Neural cell (in vitro differentiated cells): Measurements from ENCODE around the gene TLX3. TPM values are rescaled to one million over a fixed set of nuclear protein-coding genes. Genes with fewer than 3 reads are reported as not detected.

Source experiments
- H2AFZ ChIP-seq: fragments of 200-600, 300-800 bp; sonication (generic), shearing (Covaris generic); 2 replicates; pipeline ENCODE4 v1.6.0; 2014; ENCODE audit warnings: low read depth, mild to moderate bottlenecking, antibody characterized with exemption, low read length, moderate library complexity
- H3F3A ChIP-seq: fragments of 200-600 bp; shearing (Covaris generic); 2 replicates; pipeline ENCODE4 v1.6.1; 2016; ENCODE audit warnings: mild to moderate bottlenecking, moderate library complexity, mixed read lengths, antibody characterized with exemption, low read length; ENCODE audit not compliant: insufficient read depth, poor library complexity, severe bottlenecking
- H3K27ac ChIP-seq: fragments of 200-600, 300-800 bp; sonication (generic), shearing (Covaris generic); 2 replicates; pipeline ENCODE4 v1.5.1; 2014; ENCODE audit warnings: mild to moderate bottlenecking, low read length, moderate library complexity
- H3K27me3 ChIP-seq: fragments of 300-800, 200-600 bp; sonication (generic), shearing (Covaris generic); 2 replicates; pipeline ENCODE4 v1.6.0; 2014; ENCODE audit warnings: mild to moderate bottlenecking, low read depth, low read length, moderate library complexity; ENCODE audit not compliant: insufficient read depth
- H3K36me3 ChIP-seq: fragments of 300-800, 200-600 bp; sonication (generic), shearing (Covaris generic); 2 replicates; pipeline ENCODE4 v1.5.1; 2014; ENCODE audit warnings: mild to moderate bottlenecking, antibody characterized with exemption, low read length, moderate library complexity; ENCODE audit not compliant: insufficient read depth
- H3K4me2 ChIP-seq: fragments of 300-800, 200-600 bp; sonication (generic), shearing (Covaris generic); 2 replicates; pipeline ENCODE4 v1.6.0; 2014; ENCODE audit warnings: mild to moderate bottlenecking, low read length
- H3K4me3 ChIP-seq: fragments of 300-800, 200-600 bp; sonication (generic), shearing (Covaris generic); 2 replicates; pipeline ENCODE4 v1.5.1; 2014; ENCODE audit warnings: mild to moderate bottlenecking, low read length, moderate library complexity
- H3K79me2 ChIP-seq: fragments of 200-600 bp; shearing (Covaris generic); replicated peaks from 2 replicates; pipeline ENCODE4 v1.6.0; 2014; ENCODE audit warnings: mild to moderate bottlenecking, low read length, moderate library complexity; ENCODE audit not compliant: insufficient read depth
- H3K9ac ChIP-seq: fragments of 300-800, 200-600 bp; sonication (generic), shearing (Covaris generic); 2 replicates; pipeline ENCODE4 v1.6.1; 2016; ENCODE audit warnings: mild to moderate bottlenecking, low read length, mixed read lengths
- H3K9me2 ChIP-seq: fragments of 200-600 bp; shearing (Covaris generic); 2 replicates; pipeline ENCODE4 v1.6.1; 2016; ENCODE audit warnings: mild to moderate bottlenecking, low read length, mixed read lengths; ENCODE audit not compliant: insufficient read depth
- H3K9me3 ChIP-seq: fragments of 200-600, 300-800 bp; sonication (generic), shearing (Covaris generic); 2 replicates; pipeline ENCODE4 v1.6.1; 2016; ENCODE audit warnings: mild to moderate bottlenecking, mixed run types, low read length, moderate library complexity, mixed read lengths
- H4K20me1 ChIP-seq: fragments of 200-600 bp; shearing (Covaris generic); 2 replicates; pipeline ENCODE4 v1.6.1; 2016; ENCODE audit warnings: mild to moderate bottlenecking, mixed run types; ENCODE audit not compliant: insufficient read depth
- CTCF ChIP-seq: fragments of 450-650 bp; IDR thresholded peaks from 2 replicates; pipeline ENCODE4 v1.5.1; 2014; ENCODE audit warnings: antibody characterized with exemption, mild to moderate bottlenecking, moderate library complexity; ENCODE audit not compliant: poor library complexity, severe bottlenecking
- EP300 ChIP-seq: fragments of 450-650 bp; conservative IDR thresholded peaks from 2 replicates; pipeline ENCODE4 v1.6.1; 2014; ENCODE audit warnings: antibody characterized with exemption, mild to moderate bottlenecking, moderate library complexity; ENCODE audit not compliant: poor library complexity, severe bottlenecking
- EZH2 ChIP-seq: fragments of 200-600, 300-800 bp; shearing (Covaris generic), sonication (generic); IDR thresholded peaks from 2 replicates; pipeline ENCODE4 v1.6.1; 2014; ENCODE audit warnings: antibody characterized with exemption, low read length, borderline replicate concordance, mild to moderate bottlenecking; ENCODE audit not compliant: insufficient read depth, poor library complexity, severe bottlenecking
- MXI1 ChIP-seq: fragments of 450-650 bp; conservative IDR thresholded peaks from 2 replicates; pipeline ENCODE4 v1.6.1; 2014; ENCODE audit warnings: antibody characterized with exemption, mild to moderate bottlenecking; ENCODE audit not compliant: poor library complexity, severe bottlenecking
- POLR2AphosphoS5 ChIP-seq: IDR thresholded peaks from 2 replicates; pipeline ENCODE4 v1.6.1; 2012
- RAD21 ChIP-seq: fragments of 450-650 bp; conservative IDR thresholded peaks from 2 replicates; pipeline ENCODE4 v1.6.1; 2014; ENCODE audit warnings: antibody characterized with exemption, mild to moderate bottlenecking, moderate library complexity
- SMC3 ChIP-seq: fragments of 450-650 bp; conservative IDR thresholded peaks from 2 replicates; pipeline ENCODE4 v1.6.1; 2014; ENCODE audit warnings: antibody characterized with exemption, mild to moderate bottlenecking, moderate library complexity; ENCODE audit not compliant: poor library complexity
- TAF1 ChIP-seq: IDR thresholded peaks from 2 replicates; pipeline ENCODE4 v1.6.1; 2012; ENCODE audit warnings: low read depth
- polyA plus RNA-seq: library from polyadenylated mRNA; depleted of rRNA; stranded (reverse); fragments of >200 nt; gene quantifications from 2 replicates; pipeline ENCODE4 v1.2.3, GENCODE V29; 2014
- TF ChIP-seq, protein P1 (sequence below): IDR thresholded peaks from 2 replicates; pipeline ENCODE4 v1.6.1; 2012; ENCODE audit warnings: borderline replicate concordance

The TLX3 gene
- polyA plus RNA-seq, 1 donor from 2014 or later: not detected

DNA sequence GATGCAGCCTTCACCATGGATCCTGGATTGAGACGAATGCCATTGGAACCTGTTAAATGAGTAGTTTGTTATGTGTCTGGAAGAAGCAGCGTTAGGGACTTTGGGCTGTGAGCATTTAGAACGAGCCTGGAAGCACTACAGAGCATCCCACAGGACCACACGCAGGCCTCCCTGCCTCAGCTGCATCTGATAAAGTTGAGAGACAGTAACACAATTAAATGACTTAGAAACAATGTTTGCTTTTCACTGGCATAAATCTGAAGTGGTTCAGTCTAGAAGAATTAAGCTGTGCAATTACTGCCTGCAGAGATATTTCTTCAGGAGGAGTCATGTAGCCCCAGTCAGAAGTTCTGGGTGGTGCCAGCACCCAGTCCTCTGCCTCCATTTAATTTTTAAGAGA lies 9.8 kb upstream of the TLX3 start:
- H3K36me3 ChIP-seq: no peaks in the 10 kb centered on the region

GRCh38 chr5:171299851-171300250 lies 9.2 kb upstream of the TLX3 start:
- H3K4me3 ChIP-seq: no peak overlapping the region
- no peak overlapping the region for H2AFZ ChIP-seq
- H3K27ac ChIP-seq: no peak overlapping the region
- no peak overlapping the region for H3K4me2 ChIP-seq
- H3K27me3 ChIP-seq: peaks cover 14% of the 10 kb centered on the region
- no peaks in the 10 kb centered on the region for H3F3A ChIP-seq
- no peaks in the 10 kb centered on the region for H3K79me2 ChIP-seq
- no peaks in the 10 kb centered on the region for H3K9me2 ChIP-seq
- no peak overlapping the region for H3K9ac ChIP-seq
- H4K20me1 ChIP-seq: no peaks in the 10 kb centered on the region
- H3K36me3 ChIP-seq: no peaks in the 10 kb centered on the region
- TF ChIP-seq RAD21 (no peak), TAF1 (no peak)
- no peaks in the 10 kb centered on the region for H3K9me3 ChIP-seq

More for the DNA sequence above, 9.8 kb upstream of the TLX3 start:
- H3F3A ChIP-seq: no peaks in the 10 kb centered on the region
- H3K79me2 ChIP-seq: no peaks in the 10 kb centered on the region
- no peak overlapping the region for H3K4me3 ChIP-seq
- no peaks in the 10 kb centered on the region for H3K9me2 ChIP-seq
- H4K20me1 ChIP-seq: no peaks in the 10 kb centered on the region
- H3K9me3 ChIP-seq: no peaks in the 10 kb centered on the region
- no peak overlapping the region for H3K4me2 ChIP-seq
- H2AFZ ChIP-seq: no peak overlapping the region
- H3K27ac ChIP-seq: no peak overlapping the region
- no peak overlapping the region for H3K9ac ChIP-seq
- TF ChIP-seq CTCF (no peak), SMC3 (no peak), EZH2 (no peak), POLR2AphosphoS5 (no peak), TAF1 (no peak), MXI1 (no peak), RAD21 (no peak), EP300 (no peak)
- TF ChIP-seq, protein P1, sequence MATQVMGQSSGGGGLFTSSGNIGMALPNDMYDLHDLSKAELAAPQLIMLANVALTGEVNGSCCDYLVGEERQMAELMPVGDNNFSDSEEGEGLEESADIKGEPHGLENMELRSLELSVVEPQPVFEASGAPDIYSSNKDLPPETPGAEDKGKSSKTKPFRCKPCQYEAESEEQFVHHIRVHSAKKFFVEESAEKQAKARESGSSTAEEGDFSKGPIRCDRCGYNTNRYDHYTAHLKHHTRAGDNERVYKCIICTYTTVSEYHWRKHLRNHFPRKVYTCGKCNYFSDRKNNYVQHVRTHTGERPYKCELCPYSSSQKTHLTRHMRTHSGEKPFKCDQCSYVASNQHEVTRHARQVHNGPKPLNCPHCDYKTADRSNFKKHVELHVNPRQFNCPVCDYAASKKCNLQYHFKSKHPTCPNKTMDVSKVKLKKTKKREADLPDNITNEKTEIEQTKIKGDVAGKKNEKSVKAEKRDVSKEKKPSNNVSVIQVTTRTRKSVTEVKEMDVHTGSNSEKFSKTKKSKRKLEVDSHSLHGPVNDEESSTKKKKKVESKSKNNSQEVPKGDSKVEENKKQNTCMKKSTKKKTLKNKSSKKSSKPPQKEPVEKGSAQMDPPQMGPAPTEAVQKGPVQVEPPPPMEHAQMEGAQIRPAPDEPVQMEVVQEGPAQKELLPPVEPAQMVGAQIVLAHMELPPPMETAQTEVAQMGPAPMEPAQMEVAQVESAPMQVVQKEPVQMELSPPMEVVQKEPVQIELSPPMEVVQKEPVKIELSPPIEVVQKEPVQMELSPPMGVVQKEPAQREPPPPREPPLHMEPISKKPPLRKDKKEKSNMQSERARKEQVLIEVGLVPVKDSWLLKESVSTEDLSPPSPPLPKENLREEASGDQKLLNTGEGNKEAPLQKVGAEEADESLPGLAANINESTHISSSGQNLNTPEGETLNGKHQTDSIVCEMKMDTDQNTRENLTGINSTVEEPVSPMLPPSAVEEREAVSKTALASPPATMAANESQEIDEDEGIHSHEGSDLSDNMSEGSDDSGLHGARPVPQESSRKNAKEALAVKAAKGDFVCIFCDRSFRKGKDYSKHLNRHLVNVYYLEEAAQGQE: no peak
- peaks cover 8% of the 10 kb centered on the region for H3K27me3 ChIP-seq

DNA sequence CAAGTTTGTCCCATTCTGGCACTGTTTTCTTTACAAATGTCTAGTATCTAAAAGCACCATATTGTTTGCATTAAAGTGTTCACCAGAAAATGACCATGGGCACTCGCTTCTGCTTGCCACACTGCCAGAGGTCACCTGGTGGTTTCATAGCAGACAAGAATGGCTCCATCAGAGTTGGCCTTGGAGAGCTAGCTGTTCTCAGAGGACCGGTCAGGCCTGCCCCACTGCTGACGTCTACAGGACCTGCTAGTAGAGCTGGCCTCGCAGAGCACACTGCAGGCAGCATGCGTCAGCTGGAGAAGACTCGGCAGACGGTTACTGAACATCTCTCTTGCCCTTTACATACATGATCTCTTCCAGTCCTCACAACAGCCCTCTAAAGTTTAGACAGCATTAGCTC lies 8.7 kb upstream of the TLX3 start:
- no peak for TF ChIP-seq EP300
- TF ChIP-seq CTCF: no peak
- TF ChIP-seq MXI1: no peak
- no peak for TF ChIP-seq SMC3
- no peak for TF ChIP-seq TAF1
- TF ChIP-seq, protein P1: no peak
- TF ChIP-seq RAD21: no peak
- TF ChIP-seq POLR2AphosphoS5: no peak
- TF ChIP-seq EZH2: no peak
- no peaks in the 10 kb centered on the region for H3K79me2 ChIP-seq
- peaks cover 19% of the 10 kb centered on the region for H3K27me3 ChIP-seq
- H3K27ac ChIP-seq: no peak overlapping the region
- no peak overlapping the region for H3K4me3 ChIP-seq
- H3K9ac ChIP-seq: no peak overlapping the region
- no peaks in the 10 kb centered on the region for H3K9me3 ChIP-seq
- H3K36me3 ChIP-seq: no peaks in the 10 kb centered on the region
- H4K20me1 ChIP-seq: no peaks in the 10 kb centered on the region
- H3K9me2 ChIP-seq: no peaks in the 10 kb centered on the region
- H3K4me2 ChIP-seq: no peak overlapping the region
- no peaks in the 10 kb centered on the region for H3F3A ChIP-seq
- no peak overlapping the region for H2AFZ ChIP-seq
